SKM-1 (cell line): ENCODE results near the gene THOC6.
A peak's percentile ranks its signal among the peaks of the same experiment; 100 is the strongest.
"Not testable (repeated sequence)": the region's sequence is repeated elsewhere in the genome, so short reads cannot be mapped to it uniquely, and the experiment has no call there.

Experiments used
- DNase-seq: peaks from one replicate; lab custom pipeline; 2025; ENCODE audit not compliant: unreplicated experiment; lab: John Stamatoyannopoulos, UW

THOC6 gene

DNA sequence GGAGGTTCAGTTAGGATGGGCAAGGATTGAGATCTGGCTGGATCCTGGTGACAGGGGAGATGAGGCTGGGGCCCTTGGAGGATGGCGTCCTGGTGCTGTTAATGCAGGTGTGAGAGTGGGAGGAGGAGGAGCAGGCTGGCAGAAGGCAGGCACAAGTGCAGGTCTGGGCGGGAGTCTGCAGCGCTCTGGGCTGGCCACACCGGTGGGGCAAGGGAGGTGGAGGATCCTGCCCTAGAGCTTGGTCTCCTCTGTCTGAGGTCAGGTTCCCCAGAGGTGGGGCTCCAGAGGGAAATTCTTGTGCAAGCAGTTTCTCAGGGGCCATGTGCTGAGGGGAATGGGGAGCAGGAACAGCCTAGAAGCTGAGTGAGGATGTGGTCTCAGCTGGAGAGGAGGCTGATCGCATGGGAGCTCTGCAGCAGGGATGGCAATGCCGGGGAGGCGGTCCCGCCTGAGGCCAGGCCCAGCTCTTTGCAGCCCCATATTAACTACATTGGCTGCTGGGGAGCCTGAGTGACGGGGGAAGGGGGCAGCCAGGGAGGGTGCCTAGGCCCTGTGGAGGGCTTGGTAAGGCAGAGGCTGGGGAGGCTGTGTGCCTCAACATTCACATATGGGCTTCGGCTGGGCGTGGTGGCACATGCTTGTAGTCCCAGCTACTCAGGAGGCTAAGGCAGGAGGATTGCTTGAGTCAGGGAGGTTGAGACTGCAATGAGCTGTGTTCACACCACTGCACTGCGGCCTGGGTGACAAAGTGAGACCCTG is 28.9 kb downstream of the THOC6 start:
- DNase-seq: not testable (repeated sequence)

DNA sequence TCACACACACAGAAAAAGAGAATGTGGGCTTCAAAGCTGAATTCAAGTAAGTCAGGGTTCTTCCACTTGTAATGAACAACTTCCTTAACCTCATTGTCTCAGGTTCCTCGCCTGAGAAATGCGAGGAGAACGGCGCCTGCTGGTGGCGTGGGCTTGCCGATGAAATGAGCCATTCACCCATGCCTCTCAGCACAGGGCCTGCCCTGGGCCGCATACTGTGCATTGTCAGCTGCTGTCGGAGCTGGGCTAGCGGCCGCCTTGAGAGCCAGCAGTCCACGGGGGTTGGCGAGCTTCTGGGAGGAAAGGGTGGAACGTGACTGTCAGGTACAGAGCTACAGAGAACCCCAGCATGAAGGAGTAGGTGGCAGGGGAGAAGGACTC is 29.5 kb downstream of the THOC6 start:
- DNase-seq: not testable (repeated sequence)

DNA sequence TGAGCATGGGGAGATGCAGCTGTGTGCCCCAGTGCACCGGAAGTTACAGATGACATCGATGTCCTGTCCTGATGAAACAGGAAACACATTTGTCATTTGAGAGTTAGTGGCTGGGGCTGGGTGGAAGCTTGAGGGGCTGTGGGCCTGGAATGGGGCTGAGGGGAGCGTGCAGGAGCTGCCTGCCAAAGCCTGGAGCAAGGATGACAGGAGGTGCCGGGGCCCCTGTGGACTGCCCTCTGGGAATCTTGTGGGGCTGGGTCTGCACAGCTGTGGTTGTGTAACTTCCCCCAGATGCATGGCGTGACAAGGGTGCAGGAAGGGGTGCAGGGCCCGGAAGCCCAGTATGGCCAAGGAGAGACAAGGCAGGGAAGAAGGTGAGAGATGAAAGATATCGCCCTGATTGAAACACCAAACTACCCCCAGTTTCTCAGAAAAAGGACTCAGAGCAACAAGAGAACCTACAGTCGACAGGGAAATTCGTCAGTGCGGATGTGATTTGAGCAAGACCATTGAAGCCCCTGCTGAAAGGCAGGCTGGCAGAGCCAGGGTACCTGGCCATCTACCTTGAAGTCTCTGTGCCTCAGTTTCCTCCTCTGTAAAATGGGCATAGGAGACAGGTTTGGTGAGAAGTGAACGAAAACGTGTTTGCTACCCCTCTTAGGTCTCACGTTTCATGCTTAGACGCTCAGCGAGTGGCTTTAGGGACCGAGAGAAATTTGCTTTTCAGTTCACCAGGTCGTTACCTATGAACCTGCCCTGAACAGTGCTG is 31.3 kb downstream of the THOC6 start:
- DNase-seq: peak; percentile 43

DNA sequence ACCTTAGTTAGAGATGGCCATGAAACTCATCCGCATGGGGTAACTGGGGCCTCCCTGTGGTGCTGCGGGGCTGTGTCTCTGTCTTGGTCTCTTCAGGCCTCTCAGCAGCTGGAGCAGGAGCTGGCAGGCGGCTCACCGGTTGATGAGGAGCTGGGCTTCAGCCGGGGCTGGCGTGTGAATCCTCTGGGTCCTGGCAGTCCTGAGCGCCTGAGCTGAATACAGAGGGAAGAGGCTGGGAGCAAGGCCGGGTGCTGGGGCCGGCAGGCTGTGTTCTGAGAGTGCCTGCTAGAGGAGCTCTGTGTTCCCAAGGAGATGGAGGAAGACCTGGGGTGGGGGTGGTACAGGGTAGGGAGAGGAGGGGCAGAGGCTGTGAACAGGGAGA is 31.9 kb downstream of the THOC6 start:
- not testable (repeated sequence) for DNase-seq

DNA sequence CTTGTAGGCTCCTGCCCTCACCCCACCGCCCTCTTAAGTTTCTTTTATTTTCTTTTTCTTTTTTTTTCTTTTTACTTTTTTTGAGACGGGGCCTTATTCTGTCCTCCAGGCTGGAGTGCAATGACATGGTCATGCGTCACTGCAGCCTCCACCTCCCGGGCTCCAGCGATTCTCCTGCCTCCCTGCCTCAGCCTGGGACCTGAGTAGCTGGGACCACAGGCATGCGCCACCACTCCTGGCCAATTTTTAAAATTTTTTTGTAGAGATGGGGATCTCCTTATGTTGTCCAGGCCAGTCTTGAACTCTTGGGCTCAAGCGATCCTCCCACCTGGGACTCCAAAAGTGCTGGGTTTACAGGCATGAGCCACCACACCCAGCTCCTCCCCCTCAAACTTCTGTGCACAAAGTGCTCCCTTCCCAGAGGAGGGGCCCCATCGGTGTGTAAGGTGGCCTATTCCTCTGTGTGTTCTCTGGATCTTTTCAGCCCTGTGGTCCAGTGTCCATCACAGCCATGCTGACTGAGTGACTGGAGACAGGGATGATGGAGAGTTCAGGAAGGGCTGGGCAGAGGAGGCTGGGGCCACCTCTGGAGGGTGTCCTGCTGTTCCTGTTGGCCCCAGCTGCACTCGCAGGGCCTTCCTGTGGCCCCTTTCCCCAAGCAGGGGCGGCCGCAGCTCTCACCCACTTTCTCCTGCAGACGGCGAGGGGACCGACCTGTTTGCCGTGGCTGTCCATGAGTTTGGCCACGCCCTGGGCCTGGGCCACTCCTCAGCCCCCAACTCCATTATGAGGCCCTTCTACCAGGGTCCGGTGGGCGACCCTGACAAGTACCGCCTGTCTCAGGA is 32.7 kb downstream of the THOC6 start:
- DNase-seq: no peak

DNA sequence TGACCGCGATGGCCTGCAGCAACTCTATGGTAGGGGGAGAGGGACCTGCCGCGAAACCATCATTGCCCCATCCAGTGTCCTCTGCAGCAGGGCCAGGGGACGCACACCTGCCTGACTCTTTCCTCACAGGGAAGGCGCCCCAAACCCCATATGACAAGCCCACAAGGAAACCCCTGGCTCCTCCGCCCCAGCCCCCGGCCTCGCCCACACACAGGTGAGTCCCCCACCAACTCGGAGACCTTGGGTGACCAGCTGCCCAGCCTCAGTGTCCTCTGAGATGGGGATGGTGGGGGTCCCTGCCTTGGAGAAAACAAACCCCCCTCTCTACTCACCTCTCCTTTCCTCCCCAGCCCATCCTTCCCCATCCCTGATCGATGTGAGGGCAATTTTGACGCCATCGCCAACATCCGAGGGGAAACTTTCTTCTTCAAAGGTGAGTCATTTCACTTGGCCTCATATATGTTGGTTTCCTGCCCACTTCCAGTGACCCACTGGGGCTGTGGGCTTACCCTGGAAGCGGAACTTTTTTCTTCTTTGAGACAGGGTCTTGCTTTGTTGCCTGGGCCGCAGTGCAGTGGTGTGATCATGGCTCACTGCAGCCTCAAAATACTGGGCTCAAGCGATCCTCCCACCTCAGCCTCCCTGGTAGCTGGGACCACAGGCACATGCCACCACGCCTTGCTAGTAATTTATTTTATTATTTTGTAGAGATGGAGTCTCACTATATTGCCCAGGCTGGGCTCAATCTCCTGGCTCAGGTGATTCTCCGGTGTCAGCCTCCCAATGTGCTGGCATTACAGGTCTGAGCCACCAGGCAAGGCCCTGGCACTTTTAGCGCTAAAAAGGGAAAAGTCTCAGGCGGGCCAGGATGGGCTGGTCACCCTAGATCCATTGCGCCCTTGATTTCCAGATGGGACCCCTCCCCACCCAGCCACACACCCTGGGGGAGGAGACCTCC is 33.6 kb downstream of the THOC6 start:
- DNase-seq: no peak

DNA sequence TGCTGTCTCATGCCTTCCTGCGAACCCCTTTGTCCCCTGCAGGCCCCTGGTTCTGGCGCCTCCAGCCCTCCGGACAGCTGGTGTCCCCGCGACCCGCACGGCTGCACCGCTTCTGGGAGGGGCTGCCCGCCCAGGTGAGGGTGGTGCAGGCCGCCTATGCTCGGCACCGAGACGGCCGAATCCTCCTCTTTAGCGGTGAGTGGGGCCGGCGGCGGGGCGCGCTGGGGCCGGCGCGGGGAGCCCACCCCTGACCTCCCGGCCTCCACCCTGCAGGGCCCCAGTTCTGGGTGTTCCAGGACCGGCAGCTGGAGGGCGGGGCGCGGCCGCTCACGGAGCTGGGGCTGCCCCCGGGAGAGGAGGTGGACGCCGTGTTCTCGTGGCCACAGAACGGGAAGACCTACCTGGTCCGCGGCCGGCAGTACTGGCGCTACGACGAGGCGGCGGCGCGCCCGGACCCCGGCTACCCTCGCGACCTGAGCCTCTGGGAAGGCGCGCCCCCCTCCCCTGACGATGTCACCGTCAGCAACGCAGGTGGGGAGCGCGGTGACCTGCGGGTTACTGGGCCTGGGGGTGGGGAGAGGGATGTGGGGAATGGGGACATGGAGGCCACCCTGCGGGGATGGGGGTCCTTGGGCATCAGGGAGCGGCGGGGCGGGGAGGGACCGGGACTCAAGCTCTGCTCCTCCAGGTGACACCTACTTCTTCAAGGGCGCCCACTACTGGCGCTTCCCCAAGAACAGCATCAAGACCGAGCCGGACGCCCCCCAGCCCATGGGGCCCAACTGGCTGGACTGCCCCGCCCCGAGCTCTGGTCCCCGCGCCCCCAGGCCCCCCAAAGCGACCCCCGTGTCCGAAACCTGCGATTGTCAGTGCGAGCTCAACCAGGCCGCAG is 34.5 kb downstream of the THOC6 start:
- no peak for DNase-seq

DNA sequence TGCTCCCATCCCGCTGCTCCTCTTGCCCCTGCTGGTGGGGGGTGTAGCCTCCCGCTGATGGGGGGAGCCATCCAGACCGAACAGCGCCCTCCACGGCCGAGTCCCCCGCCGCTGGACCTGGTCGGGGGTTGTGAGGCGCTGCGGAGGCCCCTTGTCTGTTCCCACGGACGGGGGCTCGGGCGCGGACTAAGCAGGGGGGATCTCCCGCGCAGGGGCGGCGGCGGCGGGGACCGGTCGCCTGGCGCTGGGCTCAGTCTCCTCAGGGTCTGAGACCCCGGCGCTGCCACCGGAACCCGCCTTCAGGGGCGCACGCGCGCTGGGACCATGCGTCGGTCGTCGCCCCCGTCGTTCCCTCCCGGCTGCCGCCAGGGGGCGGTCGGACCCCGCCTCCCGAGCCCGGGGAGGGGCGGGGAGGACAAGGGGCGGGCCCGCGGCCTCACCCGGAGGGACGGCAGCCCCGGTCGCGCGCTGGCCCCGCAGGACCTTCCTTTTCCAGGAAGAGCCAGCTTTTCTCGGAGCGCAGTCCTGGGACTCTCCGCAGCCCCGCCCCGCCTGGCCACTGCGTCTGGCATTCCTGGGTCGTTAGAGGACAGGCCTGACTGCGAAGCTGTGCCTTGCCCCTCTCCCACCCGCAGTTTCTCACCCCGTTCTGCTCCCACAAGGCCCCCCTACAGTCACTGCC is 35.3 kb downstream of the THOC6 start:
- DNase-seq: peak; percentile 61

DNA sequence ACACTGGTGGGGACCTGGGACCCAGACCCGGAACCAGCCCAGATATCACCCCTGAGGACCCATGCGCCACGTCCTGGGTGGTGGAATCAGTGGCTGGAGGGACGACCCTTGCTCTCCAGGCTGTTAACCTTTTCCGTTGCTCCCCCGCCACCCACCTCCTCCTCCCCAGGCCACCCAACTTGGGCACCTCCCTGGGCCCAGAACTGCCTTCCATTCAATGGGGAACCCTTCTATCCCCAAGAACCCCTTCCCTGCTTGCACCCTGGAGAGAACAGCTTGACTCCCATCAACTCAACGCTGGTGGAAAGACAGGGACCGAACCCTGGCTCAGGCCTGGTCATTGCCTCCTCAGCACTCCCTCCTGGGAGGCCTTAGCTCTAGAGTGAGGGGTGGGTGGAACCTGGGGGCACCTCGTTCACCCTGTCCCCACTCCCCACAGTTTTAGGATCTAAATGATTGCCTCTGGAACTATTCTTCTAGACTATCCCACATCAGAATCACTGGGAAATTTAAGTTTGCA is 35.9 kb downstream of the THOC6 start:
- DNase-seq: no peak

DNA sequence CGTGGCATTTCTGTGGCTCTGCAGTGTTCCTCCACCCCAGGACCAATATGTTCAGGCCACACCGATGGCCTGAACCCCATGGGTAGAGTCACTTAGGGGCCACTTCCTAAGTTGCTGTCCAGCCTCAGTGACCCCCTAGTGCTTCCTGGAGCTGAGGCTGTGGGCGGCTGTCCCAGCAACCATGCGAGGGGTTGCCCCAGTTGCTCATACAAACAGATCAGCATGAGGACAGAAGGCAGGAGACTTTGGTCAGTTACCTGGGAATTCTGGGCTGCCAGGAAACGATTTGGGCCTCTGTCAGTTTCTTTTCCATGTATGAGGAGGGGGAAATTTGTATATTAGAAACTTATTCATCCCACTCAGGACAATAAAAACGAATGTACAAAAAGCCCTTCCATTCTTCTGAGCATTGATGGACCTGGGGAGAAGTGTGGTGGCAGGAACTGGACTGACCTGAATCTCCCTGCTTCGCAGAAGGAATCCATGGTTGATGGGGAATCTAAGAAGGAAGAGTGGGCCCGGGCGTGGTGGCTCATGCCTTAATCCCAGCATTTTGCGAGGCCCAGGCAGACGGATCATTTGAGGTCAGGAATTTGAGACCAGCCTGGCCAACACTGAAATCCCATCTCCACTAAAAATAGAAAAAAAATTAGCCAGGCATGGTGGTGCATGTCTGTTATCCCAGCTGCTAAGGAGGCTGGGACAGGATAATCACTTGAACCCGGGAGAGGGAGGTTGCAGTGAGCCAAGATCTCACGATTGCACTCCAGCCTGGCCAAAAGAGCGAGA is 36.7 kb downstream of the THOC6 start:
- no peak for DNase-seq

DNA sequence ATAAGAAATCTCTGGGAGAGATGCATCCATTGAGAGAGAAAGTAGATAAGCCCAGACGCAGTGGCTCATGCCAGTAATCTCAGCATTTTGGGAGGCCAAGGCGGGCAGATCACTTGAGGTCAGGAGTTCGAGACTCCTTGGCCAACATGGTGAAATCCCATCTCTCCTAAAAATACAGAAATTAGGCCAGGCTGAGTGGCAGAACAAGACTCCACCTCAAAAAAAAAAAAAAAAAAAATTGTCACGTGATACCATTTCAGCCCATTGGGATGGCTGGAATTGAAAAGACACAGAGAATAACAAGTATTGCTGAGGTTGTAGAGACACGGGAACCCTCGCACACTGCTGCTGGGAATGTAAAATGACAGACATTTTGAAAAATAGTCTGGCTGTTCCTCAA is 38.7 kb downstream of the THOC6 start:
- no peak for DNase-seq

DNA sequence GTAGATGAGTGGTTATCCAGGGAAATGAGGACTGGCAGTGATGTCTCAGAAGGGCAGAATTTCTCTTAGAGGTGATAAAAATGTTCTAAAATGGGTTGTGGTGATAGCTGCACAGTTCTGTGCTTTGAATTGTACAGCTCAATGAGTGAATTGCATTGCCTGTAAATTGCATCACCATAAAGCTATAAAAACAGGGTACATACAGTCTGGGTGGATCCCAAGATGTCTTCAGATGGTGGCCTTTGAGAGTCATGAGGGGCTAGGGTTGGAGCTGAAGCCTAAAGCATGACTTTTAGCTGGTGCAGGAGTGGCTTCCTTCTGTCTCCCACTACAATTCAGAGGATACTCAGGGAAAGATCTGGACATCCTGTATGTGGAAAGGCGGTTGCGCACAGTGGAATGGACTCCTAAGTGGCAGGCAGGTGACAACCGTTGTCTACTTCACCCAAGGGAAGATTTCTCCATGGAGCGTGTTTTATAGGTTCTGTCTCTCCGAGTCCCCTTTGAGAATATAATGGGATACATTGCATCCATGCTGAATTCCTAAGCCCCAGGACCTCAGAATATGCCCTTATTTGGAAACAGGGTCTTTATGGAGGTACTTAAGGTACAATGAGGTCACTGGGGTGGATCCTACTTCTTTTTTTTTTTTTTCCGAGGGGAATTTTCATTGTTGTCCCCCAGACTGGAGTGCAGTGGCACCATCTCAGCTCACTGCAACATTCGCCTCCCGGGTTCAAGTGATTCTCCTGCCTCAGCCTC is 40.0 kb downstream of the THOC6 start:
- DNase-seq: no peak

DNA sequence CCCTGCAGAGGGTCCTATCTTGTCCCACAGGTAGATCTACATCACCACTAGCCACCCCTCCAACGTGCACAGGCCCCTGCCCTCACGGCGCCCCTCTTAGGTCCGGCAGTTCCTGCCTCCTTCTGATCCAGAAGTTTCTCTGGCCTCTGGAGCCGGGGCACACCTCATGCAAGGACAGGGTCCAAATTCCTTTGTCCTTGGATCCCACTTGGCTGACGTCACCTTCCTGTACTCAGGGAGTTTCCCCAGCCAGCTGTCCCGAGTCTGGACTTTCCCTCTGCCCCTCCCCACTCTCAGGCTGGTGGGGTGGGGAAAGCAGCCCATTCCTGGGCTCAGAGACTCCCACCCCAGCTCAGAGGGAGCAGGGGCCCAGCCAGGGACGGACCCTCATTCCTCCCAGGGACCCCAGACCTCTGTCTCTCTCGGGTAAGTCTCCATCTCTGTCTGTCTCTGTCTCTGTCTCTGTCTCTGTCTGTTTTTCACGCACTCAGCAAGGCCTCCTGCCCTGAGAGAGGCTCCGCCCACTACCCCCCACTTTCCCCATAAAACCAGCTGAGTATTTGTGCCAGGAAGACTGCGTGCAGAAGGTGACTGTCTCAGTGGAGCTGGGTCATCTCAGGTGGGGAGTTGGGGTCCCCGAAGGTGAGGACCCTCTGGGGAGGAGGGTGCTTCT is 41.4 kb downstream of the THOC6 start, which contains the start of gene IL32:
Gene IL32, plus strand, starts transcription at position 572 of the 673 bp plus-strand sequence. CDS start 172 bp downstream, outside the sequence.
- DNase-seq: no peak

DNA sequence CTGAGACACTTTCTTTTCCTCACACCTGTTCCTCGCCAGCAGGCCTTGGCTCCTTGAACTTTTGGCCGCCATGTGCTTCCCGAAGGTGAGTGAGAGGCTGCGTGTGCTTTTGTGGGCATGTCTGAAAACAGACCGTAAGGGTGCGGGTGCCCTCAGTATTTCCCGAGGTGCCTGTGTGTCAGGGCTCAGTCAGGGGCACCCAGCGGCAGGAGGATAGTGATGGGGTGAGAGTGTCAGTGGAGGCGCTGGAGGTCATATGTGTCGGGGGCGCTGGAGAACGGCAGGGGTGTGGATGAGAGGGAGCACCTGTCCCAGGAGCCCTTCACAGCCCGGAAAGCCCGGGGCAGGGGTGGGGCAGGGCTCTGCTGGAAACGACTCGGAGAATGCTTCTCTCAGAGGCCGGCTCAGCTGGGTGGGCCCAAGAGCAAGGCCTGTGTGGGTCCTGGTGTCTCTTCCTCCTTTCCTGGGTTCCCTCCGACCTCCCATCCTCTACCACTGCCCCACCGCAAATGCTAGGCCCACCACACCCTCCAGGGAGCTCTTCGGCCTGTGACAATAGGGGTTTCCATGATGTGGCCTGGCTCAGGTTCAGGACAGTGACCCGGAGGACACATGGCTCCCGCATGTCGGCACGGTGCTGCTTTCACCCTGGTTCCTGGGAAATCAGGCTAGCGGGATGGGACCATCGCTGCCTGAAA is 42.1 kb downstream of the THOC6 start:
- no peak for DNase-seq

DNA sequence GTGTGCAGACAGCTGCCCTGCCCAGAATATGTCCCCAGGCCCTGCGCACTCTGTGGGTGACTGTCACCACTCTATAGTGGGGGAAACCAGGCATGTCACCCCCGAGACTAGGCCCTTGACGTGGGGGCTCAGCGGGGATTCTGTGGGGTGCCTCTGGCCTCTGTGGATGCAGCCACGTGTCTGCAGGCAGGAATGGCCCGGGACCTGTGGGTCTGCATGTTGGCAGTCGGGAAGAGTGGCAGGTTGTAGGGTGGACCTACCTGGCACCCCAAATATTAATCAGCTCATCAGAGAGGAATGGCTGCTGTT is 42.6 kb downstream of the THOC6 start:
- DNase-seq: no peak

DNA sequence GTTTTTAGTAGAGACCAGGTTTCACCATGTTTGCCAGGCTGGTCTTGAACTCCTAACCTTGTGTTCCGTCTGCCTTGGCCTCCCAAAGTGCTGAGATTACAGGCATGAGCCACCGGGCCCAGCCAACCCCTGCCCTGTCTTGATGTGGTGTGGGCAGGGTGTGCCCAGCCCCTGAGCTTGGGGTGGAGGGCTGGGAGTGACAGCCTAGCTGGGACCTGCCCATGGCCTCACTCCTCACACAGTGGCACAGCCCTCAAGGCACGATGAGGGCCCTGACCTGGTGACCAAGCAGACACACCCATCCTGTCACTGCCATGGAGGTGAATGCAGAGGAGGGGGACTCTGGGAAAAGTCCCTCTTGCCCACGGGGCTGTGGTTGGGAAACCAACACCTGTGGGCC is 44.7 kb downstream of the THOC6 start:
- DNase-seq: no peak
